Measurements from ENCODE around the gene RACK1.
"Not testable (repeated sequence)": the region's sequence is repeated elsewhere in the genome, so short reads cannot be mapped to it uniquely, and the experiment has no call there.

The RACK1 gene

DNA sequence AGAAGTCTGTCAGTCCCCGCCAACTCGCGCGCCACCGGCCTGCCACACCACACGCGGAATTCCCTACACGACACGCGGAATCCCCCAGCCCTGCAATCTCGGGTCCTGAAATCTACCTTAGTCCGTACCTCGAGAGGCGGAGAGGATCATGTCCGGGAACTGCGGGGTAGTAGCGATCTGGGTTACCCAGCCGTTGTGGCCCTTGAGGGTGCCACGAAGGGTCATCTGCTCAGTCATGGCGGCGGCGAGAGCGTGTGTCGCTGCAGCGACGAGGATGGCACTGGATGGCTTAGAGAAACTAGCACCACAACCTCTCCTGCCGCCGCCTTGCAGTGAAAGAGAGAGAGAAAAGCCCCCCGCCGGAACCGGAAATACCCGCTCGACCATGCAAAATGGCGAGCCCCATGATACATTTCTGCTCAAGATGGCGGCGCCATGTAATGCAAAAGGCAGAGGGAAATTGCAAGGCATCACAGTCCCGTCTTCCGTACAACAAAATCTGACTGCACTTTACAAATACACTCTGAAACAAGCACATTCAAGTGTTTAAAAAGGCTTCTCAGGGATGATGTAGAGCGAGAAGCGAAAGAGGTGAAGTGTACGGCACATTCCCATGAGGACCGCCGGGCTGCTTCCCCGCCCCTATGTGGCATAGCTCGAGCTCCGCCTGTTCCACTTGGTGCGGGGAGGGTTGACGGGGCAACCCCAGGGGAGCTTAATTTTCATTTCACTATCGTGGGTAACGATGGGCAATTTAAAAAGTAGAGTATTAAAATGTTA lies at the start of gene RACK1:
TSS of gene RACK1 (minus strand) at position 343 of the 780 bp plus-strand sequence. CDS start at position 237, 106 bp downstream.
- no peaks in the 10 kb centered on the region for H3K9me3 ChIP-seq (ENCODE audit: control insufficient read depth, insufficient read depth, low read length)
- H3K4me3 ChIP-seq (ENCODE audit: low read depth, low read length) = peak within 1 kb of the TSS; percentile 99
- H3K9ac ChIP-seq (ENCODE audit: low read depth, low read length) = peak within 1 kb of the TSS; percentile 98
- peaks cover 47% of the 10 kb centered on the region for H3K36me3 ChIP-seq (ENCODE audit: control insufficient read depth, insufficient read depth, low read length)
- peak within 1 kb of the TSS; percentile 99 for H3K27ac ChIP-seq (ENCODE audit: low read depth, low read length)
- peaks cover 19% of the 10 kb centered on the region for H3K4me1 ChIP-seq (ENCODE audit: control insufficient read depth, insufficient read depth, low read length)
- H3K27me3 ChIP-seq (ENCODE audit: control insufficient read depth, insufficient read depth, low read length) = no peaks in the 10 kb centered on the region

DNA sequence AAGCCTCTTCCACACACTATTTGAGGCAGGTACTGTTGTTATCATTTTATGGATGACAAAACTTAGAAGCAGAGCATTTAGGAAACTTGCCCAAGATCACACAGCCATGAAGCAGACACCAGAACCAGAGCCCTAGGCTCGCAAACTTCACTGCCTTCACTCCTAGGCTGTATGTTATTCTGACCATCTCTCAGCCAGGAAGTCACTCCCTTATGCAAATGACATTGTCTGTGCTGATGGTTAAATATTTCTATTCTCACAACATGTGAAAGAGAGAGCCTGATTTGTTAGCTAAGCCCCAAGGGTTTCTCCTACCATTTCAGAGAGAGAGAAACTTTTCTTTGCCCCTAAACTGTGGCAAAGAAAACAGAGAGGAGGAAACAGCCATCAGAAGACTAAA lies 43.6 kb upstream of the RACK1 start:
- H3K9ac ChIP-seq (ENCODE audit: low read depth, low read length); H3K27me3 ChIP-seq (ENCODE audit: control insufficient read depth, insufficient read depth, low read length); H3K27ac ChIP-seq (ENCODE audit: low read depth, low read length); H3K4me1 ChIP-seq (ENCODE audit: control insufficient read depth, insufficient read depth, low read length); H3K9me3 ChIP-seq (ENCODE audit: control insufficient read depth, insufficient read depth, low read length); H3K4me3 ChIP-seq (ENCODE audit: low read depth, low read length): not testable (repeated sequence)
- H3K36me3 ChIP-seq (ENCODE audit: control insufficient read depth, insufficient read depth, low read length) = peaks cover 39% of the 10 kb centered on the region

DNA sequence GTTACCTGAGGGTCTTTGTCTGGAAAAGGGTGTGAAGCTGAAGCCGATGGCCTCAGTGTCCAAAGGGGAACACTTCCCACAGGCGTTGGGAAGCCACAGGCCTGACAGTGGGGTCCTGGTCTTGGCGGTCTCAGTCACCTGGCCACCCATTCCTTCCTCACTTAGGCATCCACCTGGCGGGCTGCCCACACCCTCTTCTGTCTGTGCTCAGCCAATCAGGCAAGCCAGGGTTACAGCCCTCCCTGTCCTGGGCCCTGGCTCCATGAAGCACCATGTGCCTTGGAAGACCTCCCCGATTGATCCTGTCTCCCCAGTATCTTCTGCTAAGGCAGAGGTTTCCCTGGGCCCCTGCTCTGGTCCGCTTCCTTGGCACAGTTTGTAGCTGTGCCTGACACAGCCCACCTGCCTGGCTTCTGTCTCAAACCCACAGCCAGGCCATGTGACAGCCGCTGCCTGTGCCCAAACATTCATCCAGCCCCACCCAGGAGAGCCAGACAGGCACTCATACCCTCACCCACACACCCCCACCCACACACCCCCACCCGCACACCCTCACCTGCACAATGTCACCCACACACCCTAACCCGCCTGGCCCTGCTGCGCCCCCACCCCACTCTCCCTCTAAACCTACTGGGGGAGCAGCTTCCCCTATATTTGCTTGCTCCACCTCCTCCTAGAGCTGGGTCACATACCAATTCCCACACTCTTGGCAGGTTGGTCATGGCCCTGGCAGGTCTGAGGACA lies 42.4 kb upstream of the RACK1 start:
- H3K9ac ChIP-seq (ENCODE audit: low read depth, low read length); H3K9me3 ChIP-seq (ENCODE audit: control insufficient read depth, insufficient read depth, low read length); H3K4me1 ChIP-seq (ENCODE audit: control insufficient read depth, insufficient read depth, low read length); H3K27me3 ChIP-seq (ENCODE audit: control insufficient read depth, insufficient read depth, low read length); H3K27ac ChIP-seq (ENCODE audit: low read depth, low read length); H3K4me3 ChIP-seq (ENCODE audit: low read depth, low read length): not testable (repeated sequence)
- H3K36me3 ChIP-seq (ENCODE audit: control insufficient read depth, insufficient read depth, low read length) = peaks cover 39% of the 10 kb centered on the region

DNA sequence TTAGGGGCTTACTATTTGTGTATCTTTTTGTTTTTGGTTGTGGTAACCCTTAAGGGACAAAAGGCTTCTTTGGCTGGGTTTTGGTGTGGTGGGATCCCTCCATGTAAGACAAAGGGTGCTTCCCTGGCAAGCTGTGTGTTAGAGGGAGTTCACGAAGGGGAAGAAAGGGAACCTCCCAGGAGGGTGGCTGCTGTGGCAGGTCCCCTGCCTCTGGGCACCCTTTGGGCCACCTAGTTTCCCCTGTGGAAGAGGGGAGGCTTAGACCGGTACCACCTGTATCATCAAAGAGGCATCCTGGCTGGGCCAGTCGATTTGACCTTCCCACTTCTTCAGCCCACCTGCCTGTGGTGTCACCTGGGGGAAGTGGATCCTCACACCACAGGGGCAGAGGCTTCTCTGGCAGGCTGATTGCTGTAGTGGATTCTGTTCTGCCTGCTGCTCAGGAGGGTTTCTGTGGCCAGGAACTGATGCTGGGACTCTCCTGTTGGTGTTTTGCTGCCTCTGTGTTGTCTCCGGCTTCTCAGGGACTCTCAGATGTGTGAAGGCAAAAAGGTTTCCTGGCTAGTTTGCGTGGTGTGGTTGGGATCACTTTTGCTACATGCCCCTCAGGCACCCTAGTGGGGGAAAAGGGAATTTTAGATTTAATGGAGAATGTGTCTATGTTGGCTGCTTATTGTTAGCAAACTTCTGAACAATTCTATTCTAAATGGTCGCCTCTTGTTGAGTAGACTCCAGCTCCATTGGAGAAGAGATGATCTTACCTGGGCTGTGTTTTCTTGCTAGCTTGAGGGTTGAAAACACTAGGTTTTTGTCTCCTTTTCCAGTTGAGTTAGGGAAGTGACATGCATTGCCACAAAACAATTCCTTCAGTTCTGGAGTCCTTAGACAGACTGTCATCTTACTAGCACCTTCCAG lies 40.4 kb upstream of the RACK1 start:
- peaks cover 39% of the 10 kb centered on the region for H3K36me3 ChIP-seq (ENCODE audit: control insufficient read depth, insufficient read depth, low read length)
- not testable (repeated sequence) for H3K27me3 ChIP-seq (ENCODE audit: control insufficient read depth, insufficient read depth, low read length); H3K9ac ChIP-seq (ENCODE audit: low read depth, low read length); H3K4me3 ChIP-seq (ENCODE audit: low read depth, low read length); H3K27ac ChIP-seq (ENCODE audit: low read depth, low read length); H3K4me1 ChIP-seq (ENCODE audit: control insufficient read depth, insufficient read depth, low read length); H3K9me3 ChIP-seq (ENCODE audit: control insufficient read depth, insufficient read depth, low read length)

DNA sequence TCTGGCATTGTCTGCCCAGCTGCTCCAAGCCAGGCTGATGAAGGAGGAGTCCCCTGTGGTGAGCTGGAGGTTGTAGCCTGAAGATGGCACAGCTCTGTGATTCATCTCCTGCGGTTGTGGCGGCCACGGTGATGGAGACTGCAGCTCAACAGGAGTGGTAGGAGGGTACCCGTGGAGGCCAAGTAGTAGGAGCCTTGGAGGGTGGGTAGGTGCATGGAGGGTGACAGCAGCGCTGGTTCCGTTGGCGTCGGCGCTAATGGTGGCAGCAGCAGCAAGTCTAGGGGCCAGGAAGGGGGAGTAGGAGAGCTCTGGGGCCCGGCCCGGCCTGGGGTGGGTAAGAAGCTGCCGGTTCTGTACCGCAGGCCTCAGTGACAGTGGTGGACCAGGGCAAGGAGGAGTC lies 39.6 kb upstream of the RACK1 start:
- Histone ChIP-seq H3K27ac (ENCODE audit: low read depth, low read length) (no peak overlapping the region), H3K27me3 (ENCODE audit: control insufficient read depth, insufficient read depth, low read length) (no peaks in the 10 kb centered on the region), H3K4me3 (ENCODE audit: low read depth, low read length) (no peak overlapping the region), H3K4me1 (ENCODE audit: control insufficient read depth, insufficient read depth, low read length) (no peaks in the 10 kb centered on the region), H3K36me3 (ENCODE audit: control insufficient read depth, insufficient read depth, low read length) (peaks cover 39% of the 10 kb centered on the region), H3K9ac (ENCODE audit: low read depth, low read length) (no peak overlapping the region), H3K9me3 (ENCODE audit: control insufficient read depth, insufficient read depth, low read length) (no peaks in the 10 kb centered on the region)

DNA sequence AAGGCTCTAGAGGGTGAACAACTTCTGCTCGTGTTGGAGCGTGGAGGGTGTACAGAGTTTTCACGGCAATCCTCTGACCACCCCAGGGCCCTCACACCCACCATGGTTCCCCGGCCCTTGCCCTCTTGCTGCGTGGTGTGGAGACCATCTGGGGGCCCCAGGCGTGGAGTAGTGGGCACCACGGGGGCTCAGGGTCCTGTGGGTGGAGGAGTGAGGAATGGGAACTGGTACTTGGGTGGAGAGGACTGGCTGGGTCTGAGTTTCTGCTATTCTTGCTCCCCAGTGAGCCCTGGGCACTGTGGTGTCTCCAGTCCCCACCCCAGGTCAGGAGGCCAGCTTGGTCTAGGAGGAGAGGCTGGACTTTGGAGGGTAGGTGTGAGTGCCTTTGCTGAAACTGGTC lies 39.2 kb upstream of the RACK1 start:
- no peaks in the 10 kb centered on the region for H3K9me3 ChIP-seq (ENCODE audit: control insufficient read depth, insufficient read depth, low read length)
- no peak overlapping the region for H3K27ac ChIP-seq (ENCODE audit: low read depth, low read length)
- no peak overlapping the region for H3K4me3 ChIP-seq (ENCODE audit: low read depth, low read length)
- no peak overlapping the region for H3K9ac ChIP-seq (ENCODE audit: low read depth, low read length)
- no peaks in the 10 kb centered on the region for H3K27me3 ChIP-seq (ENCODE audit: control insufficient read depth, insufficient read depth, low read length)
- peaks cover 34% of the 10 kb centered on the region for H3K36me3 ChIP-seq (ENCODE audit: control insufficient read depth, insufficient read depth, low read length)
- H3K4me1 ChIP-seq (ENCODE audit: control insufficient read depth, insufficient read depth, low read length) = no peaks in the 10 kb centered on the region

DNA sequence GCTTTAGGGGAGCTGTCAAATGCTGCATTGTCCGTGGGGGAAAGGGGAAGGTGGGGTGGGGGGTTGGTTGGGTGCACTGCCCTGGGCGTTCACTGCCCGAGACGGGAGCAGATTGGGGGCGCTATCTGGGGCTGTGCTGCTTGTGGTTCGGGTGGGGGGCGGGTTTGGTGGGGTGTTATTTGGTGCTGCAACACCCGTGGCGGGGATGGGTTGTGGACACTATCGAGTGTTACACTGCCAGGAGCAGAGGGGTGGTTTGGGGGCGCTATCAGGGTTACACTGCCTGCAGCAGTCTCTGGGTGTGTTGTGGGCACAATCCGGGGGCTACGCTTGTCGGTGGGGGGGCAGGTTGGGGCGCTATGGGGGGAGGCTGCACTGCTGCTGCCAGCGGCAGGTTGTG lies 38.7 kb upstream of the RACK1 start:
- H3K27me3 ChIP-seq (ENCODE audit: control insufficient read depth, insufficient read depth, low read length); H3K9me3 ChIP-seq (ENCODE audit: control insufficient read depth, insufficient read depth, low read length); H3K27ac ChIP-seq (ENCODE audit: low read depth, low read length); H3K9ac ChIP-seq (ENCODE audit: low read depth, low read length); H3K4me1 ChIP-seq (ENCODE audit: control insufficient read depth, insufficient read depth, low read length): not testable (repeated sequence)
- H3K36me3 ChIP-seq (ENCODE audit: control insufficient read depth, insufficient read depth, low read length) = peaks cover 29% of the 10 kb centered on the region
- peak overlapping the region; percentile 93 for H3K4me3 ChIP-seq (ENCODE audit: low read depth, low read length)

DNA sequence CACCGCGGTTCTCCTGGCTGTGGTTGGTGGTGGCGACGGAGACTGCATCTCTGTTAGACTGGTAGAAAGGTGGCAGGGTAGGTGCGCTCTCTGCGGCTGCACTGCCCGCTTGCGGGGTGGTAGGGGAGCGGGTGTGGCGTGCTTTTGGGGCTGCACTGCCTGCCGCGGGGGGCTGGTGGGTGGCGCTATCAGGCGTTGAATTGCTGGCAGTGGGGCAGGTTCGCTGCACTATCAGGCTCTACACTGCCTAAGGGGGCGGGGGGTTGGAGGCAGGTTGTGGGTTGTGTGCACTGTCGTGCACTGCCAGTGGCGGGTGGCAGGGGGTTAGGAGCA lies 38.2 kb upstream of the RACK1 start:
- peak overlapping the region; percentile 93 for H3K4me3 ChIP-seq (ENCODE audit: low read depth, low read length)
- no peaks in the 10 kb centered on the region for H3K4me1 ChIP-seq (ENCODE audit: control insufficient read depth, insufficient read depth, low read length)
- no peak overlapping the region for H3K9ac ChIP-seq (ENCODE audit: low read depth, low read length)
- H3K9me3 ChIP-seq (ENCODE audit: control insufficient read depth, insufficient read depth, low read length) = no peaks in the 10 kb centered on the region
- peaks cover 29% of the 10 kb centered on the region for H3K36me3 ChIP-seq (ENCODE audit: control insufficient read depth, insufficient read depth, low read length)
- H3K27me3 ChIP-seq (ENCODE audit: control insufficient read depth, insufficient read depth, low read length) = no peaks in the 10 kb centered on the region
- no peak overlapping the region for H3K27ac ChIP-seq (ENCODE audit: low read depth, low read length)

DNA sequence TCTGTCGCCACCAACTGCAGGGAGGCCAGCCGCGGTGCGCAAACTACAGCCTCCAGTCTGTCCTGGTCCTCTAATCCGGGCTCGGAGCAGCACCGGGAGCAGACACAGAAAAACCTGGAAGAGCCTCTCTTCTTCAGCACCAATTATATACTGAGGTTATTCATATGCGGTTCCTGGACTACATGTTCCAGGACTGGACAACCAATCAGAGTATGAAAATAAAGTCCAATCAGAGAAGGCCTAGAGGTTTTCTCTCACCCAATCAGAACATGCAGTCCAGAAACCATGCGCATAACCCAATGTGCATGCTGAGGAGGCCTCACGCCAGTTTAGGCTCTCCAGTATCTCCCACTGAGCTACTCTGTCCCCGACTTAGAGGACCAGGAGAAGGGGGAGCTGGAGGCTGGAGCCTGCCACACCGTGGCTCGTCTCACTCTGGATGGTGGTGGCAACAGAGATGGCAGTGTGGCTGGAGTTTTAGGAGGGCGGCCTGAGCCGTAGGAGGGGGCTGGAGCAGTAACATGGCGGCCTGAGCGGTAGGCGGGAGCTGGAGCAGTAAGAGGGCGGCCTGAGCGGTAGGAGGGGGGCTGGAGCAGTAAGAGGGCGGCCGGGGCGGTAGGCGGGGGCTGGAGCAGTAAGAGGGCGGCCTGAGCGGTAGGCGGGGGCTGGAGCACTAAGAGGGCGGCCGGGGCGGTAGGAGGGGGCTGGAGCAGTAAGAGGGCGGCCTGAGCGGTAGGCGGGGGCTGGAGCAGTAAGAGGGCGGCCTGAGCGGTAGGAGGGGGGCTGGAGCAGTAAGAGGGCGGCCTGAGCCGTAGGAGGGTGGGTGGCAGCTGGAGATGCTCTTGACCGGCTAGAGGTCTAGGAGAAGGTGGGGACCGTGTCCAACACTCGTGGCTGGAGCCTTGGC lies 37.6 kb upstream of the RACK1 start:
- peak overlapping the region; percentile 93 for H3K4me3 ChIP-seq (ENCODE audit: low read depth, low read length)
- H3K27me3 ChIP-seq (ENCODE audit: control insufficient read depth, insufficient read depth, low read length) = no peaks in the 10 kb centered on the region
- H3K36me3 ChIP-seq (ENCODE audit: control insufficient read depth, insufficient read depth, low read length) = peaks cover 29% of the 10 kb centered on the region
- no peaks in the 10 kb centered on the region for H3K9me3 ChIP-seq (ENCODE audit: control insufficient read depth, insufficient read depth, low read length)
- no peaks in the 10 kb centered on the region for H3K4me1 ChIP-seq (ENCODE audit: control insufficient read depth, insufficient read depth, low read length)
- H3K27ac ChIP-seq (ENCODE audit: low read depth, low read length) = peak overlapping the region; percentile 98
- peak overlapping the region; percentile 93 for H3K9ac ChIP-seq (ENCODE audit: low read depth, low read length)

DNA sequence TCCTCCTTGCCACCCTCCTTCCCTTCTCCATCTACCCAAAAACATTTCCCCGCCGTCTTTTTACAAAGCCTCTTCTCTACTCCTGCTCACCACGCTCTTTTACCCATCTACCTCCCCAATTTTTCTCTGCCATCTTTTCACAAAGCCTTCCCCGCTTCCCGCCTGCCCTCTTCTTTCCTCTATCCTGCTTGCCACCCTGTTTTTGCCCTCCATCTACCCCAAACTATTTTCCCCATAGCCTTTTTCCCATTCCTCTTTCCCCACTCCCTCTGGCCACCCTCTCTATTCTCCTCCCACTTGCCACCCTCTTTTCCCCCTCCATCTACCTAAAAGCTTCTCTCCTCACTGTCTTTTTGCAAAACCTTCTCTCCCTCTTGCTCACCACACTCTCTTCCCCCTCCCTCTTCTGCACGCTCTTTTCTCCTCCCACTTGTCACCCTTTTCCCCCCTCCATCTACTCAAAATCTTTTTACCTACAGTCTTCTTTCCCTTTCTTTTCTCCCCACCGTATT lies 36.6 kb upstream of the RACK1 start:
- Histone ChIP-seq H3K9ac (ENCODE audit: low read depth, low read length) (no peak overlapping the region), H3K4me1 (ENCODE audit: control insufficient read depth, insufficient read depth, low read length) (no peaks in the 10 kb centered on the region), H3K9me3 (ENCODE audit: control insufficient read depth, insufficient read depth, low read length) (no peaks in the 10 kb centered on the region), H3K4me3 (ENCODE audit: low read depth, low read length) (peak overlapping the region; percentile 93), H3K27me3 (ENCODE audit: control insufficient read depth, insufficient read depth, low read length) (no peaks in the 10 kb centered on the region), H3K36me3 (ENCODE audit: control insufficient read depth, insufficient read depth, low read length) (peaks cover 21% of the 10 kb centered on the region), H3K27ac (ENCODE audit: low read depth, low read length) (no peak overlapping the region)
